HG03039 (cell line): ENCODE measurements around the gene SH2D3C.
"Not testable (repeated sequence)": the region's sequence is repeated elsewhere in the genome, so short reads cannot be mapped to it uniquely, and the experiment has no call there.

Source experiments
- ATAC-seq: cut with Tn5 transposase; IDR thresholded peaks from one replicate; pipeline ENCODE4 v1.9.1; 2021; ENCODE audit warnings: mild to moderate bottlenecking, moderate library complexity; ENCODE audit not compliant: unreplicated experiment

Gene SH2D3C

GRCh38 chr9:127767909-127768331 lies 10.5 kb downstream of the SH2D3C start:
- ATAC-seq = no peak

- ATAC-seq = no peak
These were observed 11.1 kb downstream of the SH2D3C start for GRCh38 chr9:127767410-127767809.

DNA sequence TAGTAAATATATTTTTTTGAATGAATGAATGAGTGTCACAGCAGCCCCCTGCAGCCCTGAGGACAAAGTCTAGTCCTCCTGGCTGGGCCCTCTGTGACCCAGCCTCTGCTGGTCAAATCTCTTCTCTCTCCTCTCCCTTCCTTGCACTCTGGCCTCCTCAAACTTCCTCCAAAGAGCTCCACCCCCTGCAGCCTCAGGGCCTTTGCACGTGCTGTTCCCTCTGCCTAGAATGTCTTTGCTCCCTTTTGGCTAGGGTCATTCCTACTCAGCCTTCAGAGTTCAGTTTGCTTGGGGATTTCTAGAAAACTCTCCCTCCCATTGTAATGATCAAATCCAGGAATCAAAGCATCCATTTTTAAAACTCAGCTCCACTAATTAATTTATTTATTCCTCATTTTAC lies 13.0 kb downstream of the SH2D3C start:
- no peak for ATAC-seq

GRCh38 chr9:127763918-127764384 lies 14.5 kb downstream of the SH2D3C start:
- no peak for ATAC-seq

DNA sequence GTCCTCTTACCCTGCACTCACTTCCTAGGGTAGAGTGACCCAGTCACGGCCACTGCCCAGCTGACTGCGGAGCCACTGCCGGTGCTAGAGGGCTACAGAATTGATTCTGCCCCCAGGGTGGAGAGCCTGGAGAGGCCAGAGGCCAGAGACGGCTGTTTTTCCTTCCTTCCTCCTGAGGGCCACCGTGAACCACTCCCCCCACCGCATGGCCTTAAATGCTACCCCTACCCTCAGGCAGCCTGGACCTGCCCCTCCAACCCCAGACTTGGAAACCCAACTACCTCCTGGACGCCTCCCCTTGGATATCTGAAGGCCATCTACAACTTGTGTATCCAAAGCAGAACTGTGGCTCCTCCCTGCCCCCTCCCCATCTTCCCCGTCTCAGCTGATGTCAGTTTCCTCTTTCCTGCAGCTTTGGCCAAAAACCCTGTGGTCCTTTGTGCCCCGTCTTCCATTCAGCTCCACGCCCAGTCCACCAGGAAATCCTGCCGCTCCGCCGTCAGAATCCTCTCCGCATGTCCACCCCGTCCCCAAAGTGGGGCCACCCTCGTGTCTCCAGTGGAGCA lies 16.3 kb downstream of the SH2D3C start:
- no peak for ATAC-seq

- ATAC-seq = no peak
These were observed 16.9 kb downstream of the SH2D3C start for GRCh38 chr9:127761491-127761956.

DNA sequence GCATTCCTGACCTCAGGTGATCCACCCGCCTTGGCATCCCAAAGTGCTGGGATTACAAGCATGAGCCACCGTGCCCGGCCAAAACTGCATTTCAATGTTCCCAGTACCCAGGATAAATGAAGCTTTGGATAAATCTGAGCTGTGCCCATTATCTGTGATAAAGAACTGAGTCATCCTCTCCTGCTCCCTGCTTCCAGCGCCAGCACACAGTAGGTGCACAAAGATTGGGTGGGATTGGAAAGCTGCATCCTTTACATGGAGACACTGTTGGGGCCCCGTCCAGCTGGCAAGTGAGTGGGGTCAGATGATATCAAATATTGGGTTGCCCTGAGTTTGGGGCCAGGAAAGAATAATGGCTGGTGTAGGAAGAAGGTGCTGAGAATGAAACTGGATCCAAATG lies 17.4 kb downstream of the SH2D3C start:
- no peak for ATAC-seq

DNA sequence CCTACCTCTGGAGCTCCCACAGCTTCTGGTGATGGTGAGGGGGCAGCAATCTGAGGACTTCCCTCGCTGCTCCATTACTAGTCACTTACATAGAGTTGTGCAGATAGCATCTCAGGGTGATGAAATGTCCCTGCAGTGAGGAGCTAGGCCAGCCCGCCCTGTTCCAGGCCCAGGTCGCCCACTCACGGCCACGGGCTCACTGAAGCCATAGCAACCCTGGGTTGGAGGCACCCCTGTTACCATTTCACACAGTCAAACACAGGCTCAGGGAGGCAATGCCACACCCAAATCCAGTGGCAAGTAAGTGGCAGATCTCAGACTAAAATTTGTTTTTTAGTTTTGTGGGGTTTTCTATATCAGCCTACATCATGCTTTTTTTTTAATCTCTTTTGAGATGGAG lies 19.6 kb downstream of the SH2D3C start:
- no peak for ATAC-seq

- not testable (repeated sequence) for ATAC-seq
These were observed 21.7 kb downstream of the SH2D3C start for GRCh38 chr9:127756776-127757175.

- ATAC-seq = no peak
These were observed 22.2 kb downstream of the SH2D3C start for GRCh38 chr9:127756233-127756632.

DNA sequence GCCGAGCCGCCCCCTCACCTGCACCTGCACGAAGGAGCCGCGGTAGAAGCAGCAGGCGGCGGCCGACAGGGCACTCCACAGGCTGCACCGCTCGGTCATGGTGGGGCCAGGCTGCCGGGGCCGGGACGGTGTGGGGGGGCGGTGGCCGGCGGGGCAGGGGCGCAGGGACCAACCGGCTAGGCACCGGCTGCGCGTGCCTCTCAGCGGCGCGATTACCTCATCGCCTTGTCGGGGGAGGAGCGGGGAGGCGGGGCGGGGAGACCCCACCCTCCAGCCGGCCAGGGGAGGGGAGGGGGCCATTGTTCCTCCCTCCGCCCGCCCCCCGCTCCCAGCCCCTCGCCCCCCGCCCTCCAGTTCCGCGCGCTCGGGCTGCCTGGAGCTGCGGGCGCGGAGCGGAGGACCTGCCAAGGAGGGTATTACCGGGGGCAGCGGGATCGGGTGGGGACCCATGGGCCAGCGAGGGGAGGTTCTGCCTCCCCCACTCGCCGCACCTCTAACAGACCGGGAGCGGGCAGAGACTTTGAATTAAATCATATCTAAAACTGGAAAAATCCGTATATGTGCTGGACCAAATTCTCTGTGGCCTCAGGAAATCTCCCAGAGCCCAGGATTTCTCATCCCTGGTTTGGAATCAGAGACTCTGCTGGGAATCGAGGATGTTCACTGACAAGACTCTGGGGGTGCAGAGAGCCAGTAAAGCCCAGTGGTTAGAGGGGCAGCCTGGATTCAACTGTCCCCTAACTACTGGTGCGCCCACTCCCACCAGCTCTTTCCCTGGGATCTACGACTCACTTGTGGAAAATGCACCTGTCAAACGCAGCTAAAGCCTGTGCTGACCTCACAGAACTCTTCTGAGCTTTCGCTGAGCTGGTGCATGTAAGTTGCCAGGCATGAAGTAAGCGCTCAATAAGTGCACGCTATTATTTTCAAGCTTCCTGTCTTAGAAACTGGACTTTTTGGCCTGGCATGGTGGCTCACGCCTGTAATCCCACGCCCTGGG lies 23.1 kb downstream of the SH2D3C start:
- no peak for ATAC-seq

DNA sequence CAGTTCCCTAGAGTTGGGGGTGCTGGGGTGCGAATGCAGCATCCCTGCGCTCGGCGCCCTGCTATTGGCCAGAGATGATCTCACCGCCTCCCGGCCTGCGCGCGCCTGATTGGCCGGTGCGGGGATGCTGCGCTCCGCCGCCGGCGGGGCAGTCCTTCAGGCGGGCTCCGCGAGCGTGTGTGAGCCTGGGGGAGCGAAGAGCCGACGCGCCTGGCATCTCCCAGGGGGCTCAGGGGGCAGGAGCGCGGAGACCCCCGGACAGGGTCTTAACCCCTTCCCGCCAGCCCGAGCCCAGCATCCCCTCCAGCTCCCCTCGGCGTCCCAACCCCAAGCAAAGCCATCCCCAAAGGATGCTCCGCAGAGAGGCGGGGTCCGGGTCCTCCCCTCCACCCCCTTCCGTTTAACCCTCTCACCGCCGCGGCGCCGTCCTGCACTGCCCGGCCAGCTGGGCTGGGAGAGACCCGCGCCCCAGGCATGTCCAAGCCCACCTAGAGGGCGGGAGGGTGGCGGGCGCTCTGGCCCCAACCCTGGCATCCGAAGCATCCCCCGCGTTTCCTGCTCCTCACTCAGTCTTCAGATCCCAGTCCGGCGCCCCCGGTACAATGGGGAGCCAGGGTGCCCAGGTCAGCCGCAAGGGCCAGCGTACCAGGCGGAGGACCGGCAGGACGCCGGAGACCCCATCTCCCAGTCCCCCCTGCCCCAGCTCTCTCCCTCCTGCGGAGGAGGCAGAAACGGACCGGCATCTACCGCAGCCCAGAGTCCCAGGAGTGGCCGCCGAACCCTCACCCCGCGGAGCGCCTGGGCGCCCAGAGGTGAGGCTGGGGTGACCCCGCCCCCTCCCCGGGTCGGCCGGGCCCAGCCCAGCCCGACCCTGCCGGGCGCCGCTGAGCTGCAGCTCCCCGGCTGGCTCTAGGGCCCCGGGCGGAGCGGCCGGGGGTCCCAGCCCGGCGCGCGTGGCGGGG lies 24.1 kb downstream of the SH2D3C start:
- ATAC-seq = no peak

- no peak for ATAC-seq
These were observed 24.8 kb downstream of the SH2D3C start for GRCh38 chr9:127753622-127754021.

GRCh38 chr9:127753148-127753547 lies 25.3 kb downstream of the SH2D3C start:
- ATAC-seq = no peak

GRCh38 chr9:127751269-127752054 lies 27.0 kb downstream of the SH2D3C start:
- ATAC-seq = no peak

DNA sequence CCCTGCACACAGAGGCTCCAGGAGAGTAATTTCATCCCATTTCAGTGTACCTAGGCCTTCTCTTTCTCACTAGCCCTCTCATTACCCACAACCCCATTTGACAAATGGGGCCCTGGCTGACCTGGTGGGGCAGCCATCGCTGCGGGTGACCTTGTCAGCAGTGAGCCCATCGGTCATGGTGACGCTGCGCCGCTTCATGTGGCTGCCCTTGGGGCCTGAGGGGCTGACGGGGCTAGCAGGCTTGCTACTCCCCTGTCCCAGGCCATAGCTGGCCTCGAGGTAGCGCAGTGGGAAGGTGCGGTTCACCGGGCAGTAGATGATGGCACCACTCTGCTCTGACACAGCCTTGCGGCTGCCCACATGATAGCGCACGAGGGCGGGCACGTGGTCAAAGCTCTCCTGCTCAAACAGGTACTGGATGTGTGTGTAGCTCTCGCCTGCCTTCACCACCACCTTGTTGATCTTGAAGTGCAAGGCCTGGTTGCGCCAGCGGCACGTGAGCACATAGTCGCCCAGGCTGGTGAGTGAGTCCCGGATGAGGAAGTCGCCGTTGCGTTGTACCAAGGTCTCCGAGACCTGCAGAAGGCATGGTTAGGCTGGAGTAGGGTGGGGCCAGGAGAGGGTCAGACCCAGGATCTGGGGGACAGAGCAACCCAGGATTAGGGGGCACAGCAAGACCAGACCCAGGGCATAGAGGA lies 29.2 kb downstream of the SH2D3C start:
- ATAC-seq = no peak

DNA sequence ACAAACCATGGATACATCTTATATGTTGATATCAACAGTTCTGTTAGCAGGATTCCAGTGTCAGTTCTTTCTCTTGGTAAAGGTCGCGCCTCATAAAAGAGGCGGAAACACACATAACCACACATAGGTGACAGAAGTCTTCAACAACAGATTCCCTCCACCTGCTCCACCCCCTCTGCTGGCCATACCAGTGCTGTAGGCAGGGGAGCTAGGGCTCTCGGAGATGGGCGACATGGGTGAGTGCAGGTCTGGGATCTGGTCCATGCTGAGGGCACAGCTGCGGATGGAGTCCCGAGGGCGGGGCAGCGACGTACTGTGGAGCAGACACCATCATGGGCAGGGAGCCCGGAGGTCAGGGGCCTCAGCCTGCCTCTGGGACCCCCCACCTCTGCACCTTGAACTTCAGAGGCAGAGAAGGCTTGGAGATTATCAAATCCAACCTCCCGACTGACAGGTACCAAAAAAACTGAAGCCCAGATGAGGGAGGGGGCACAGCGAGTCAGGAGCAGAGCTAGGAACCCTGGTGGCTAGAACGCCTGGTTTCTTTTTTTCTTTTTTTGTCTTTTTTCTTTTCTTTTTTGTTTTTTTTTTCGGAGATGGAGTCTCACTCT lies 31.4 kb downstream of the SH2D3C start:
- ATAC-seq = no peak

DNA sequence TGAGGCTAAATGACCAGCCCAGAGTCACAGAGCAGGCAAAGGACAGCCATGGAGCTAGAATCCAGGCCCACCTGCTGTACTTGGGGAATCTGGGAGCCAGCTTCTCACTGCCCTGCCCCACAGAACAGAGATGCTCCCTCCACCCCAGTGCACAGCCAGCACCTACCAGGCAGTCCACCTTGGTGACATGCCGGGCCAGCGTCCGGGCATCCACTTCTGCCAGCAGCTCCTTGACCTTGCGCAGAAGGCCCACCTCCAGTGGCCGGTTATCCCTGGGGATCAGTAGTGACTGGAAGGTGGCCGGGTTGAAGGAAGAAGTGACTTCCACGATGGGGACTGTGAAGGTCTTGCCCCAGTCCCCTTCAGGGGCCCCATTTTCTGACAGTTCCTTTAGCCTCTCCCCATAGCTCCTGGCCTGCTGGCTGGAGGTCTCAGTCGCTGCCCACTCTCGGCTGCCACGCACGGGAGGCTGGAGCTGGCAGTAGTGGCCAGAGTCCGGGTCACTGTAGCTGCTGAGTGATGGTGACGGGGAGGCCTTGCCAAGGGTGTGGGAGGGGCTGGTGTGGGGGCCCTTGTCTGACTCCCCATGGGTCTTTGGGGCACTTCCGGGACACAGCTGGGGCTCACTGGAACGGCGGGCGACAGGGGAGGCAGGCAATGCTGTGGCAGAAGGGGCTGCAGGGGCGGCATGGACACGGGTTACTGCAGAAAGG lies 33.9 kb downstream of the SH2D3C start:
- ATAC-seq = no peak
